ENCODE results near the gene PSG7. TPM values are rescaled to one million over a fixed set of nuclear protein-coding genes. Genes with fewer than 3 reads are reported as not detected.
"Not testable (repeated sequence)": the region's sequence is repeated elsewhere in the genome, so short reads cannot be mapped to it uniquely, and the experiment has no call there.

Gene PSG7
- total RNA-seq, 2 experiments from 2014 or later, result not detected

DNA sequence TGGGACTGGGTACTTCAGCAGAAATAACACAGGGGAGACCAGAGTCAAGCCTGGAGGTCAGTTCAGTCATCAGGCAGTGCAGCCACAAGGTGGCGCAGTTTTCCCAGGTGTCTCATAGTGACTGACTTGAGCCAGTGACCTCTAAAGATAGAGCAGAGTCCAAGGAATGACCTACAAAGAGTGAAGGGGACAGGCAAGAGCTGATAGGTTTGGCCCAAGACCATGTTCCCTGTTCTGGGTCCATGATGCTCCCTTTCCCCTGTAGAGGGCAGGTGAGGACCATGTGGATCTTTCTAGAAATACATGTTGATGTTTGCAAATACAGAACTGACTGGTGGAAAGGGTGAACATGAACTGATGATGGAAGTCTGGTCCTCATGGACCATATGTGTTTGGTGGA is 6.8 kb downstream of the PSG7 start:
- H3K27me3 Mint-ChIP-seq (ENCODE audit: low read depth); H3K4me3 Mint-ChIP-seq; H3K9me3 Mint-ChIP-seq; H3K36me3 Mint-ChIP-seq (ENCODE audit: low read depth); CTCF ChIA-PET; H3K27ac Mint-ChIP-seq; H3K4me1 Mint-ChIP-seq (ENCODE audit: low read depth): not testable (repeated sequence)
- intact Hi-C loops (cut with micrococcal nuclease), result loop anchor here (2.0 kb wide), 1 partner anchor 157 kb away; no protein-coding TSS in a partner anchor
- peak; percentile 9 for DNase-seq

DNA sequence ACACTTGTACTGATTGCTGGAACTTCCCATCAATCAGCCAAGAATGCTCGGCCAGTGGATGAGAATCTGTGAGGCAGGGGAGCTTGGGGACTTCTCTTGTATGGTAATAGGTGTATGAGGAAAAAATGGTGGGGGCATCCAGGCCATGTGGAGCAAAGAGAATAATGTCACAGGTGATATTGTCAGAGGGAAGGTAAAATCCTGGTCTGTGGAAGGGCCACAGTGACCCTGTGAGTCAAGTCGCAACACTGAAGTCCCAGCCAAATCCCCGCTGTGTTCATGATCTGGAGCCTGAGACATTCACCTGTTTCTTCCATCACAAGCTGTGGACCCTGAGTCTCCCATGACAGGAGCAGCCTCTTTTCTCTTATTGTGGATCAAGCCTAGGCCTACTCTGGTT is 8.1 kb downstream of the PSG7 start:
- Mint-ChIP-seq H3K9me3 (no peaks in the 10 kb centered on the region), H3K4me3 (no peak overlapping the region), H3K27me3 (ENCODE audit: low read depth) (peaks cover 6% of the 10 kb centered on the region), H3K36me3 (ENCODE audit: low read depth) (no peaks in the 10 kb centered on the region), H3K4me1 (ENCODE audit: low read depth) (no peaks in the 10 kb centered on the region), H3K27ac (no peak overlapping the region)
- DNase-seq, result no peak
- CTCF ChIA-PET, result no interaction called here
- intact Hi-C loops (cut with micrococcal nuclease), result no loop called here

DNA sequence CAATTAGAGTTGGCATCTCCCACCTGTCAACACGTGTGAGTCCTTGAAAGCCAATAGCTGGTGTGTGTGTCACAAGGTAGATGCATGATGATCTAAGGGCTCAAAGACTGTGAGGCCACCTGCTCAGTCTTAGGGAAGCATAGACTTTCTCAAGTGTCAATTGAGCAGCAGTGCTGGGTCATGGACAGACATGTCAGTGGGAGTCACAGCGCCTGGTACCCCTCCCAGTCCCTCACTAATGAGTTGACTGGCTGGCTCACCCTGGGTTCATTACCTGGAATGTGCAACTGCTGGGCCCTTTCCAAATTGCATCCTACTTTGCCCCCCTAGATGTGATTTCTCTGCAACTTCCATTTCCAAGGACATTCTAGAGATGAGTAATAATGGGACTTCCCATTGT is 10.2 kb downstream of the PSG7 start:
- CTCF ChIA-PET, result no interaction called here
- no peak overlapping the region for H3K27ac Mint-ChIP-seq
- intact Hi-C loops (cut with micrococcal nuclease), result no loop called here
- DNase-seq, result no peak
- H3K4me1 Mint-ChIP-seq (ENCODE audit: low read depth), result no peaks in the 10 kb centered on the region
- no peaks in the 10 kb centered on the region for H3K9me3 Mint-ChIP-seq
- H3K4me3 Mint-ChIP-seq, result no peak overlapping the region
- H3K36me3 Mint-ChIP-seq (ENCODE audit: low read depth), result no peaks in the 10 kb centered on the region
- peaks cover 10% of the 10 kb centered on the region for H3K27me3 Mint-ChIP-seq (ENCODE audit: low read depth)

DNA sequence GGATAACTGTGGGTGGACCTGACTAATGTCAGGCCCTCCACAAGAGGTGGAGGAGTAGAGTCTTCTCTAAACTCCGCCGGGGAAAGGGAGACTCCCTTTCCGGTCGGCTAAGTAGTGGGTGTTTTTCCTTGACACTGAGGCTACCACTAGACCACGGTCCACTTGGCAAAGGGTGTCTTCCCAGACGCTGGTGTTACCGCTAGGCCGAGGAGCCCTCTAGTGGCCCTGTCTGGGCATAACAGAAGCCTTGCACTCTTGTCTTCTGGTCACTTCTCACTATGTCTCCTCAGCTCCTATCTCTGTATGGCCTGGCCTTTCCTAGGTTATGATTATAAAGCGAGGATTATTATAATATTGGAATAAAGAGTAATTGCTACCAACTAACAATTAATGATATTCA is 13.9 kb downstream of the PSG7 start:
- peaks cover 10% of the 10 kb centered on the region for H3K27me3 Mint-ChIP-seq (ENCODE audit: low read depth)
- H3K36me3 Mint-ChIP-seq (ENCODE audit: low read depth); intact Hi-C loops (cut with micrococcal nuclease); H3K27ac Mint-ChIP-seq; H3K4me3 Mint-ChIP-seq; H3K9me3 Mint-ChIP-seq; H3K4me1 Mint-ChIP-seq (ENCODE audit: low read depth): not testable (repeated sequence)
- DNase-seq, result peak; percentile 47
- CTCF ChIA-PET, result interaction anchor here (0.6 kb wide), 1 partner anchor 138 kb away, joined by 3 read pairs; no protein-coding TSS in a partner anchor

DNA sequence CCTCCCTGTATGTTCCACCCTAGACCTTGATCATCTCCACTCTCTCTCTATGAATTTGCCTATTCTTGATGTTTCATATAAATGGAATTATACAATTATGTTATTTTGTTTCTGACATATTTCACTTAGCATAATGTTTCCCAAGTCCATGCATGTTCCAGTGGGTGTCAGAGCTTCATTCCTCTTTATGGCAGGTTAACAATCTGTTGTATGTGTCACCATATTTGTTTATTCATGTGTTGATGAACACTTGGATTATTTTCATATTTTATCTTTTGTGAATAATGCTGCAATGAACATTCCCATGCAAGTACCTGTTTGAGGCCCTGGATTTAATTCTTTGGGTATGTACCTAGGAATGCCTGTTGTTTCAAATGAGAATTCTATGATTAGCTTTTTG is 16.0 kb downstream of the PSG7 start:
- DNase-seq; H3K4me1 Mint-ChIP-seq (ENCODE audit: low read depth); H3K4me3 Mint-ChIP-seq; intact Hi-C loops (cut with micrococcal nuclease); H3K9me3 Mint-ChIP-seq; H3K36me3 Mint-ChIP-seq (ENCODE audit: low read depth); CTCF ChIA-PET; H3K27me3 Mint-ChIP-seq (ENCODE audit: low read depth); H3K27ac Mint-ChIP-seq: not testable (repeated sequence)

DNA sequence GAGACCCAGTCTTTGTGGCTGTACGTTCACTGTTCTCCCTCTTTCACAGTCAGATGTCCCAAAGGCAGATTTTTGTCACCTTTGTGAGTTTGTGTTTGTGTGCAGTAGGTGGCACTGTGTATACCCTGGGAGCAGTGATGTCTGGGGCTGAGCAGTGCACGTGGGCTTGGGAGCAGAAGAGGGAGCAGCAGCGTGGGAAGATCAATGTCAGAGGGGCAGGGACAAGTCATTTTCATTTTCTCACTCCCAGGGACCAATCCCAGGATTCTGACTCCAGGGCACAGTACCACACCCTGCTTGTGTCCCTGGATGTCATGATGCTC is 17.3 kb downstream of the PSG7 start:
- H3K27me3 Mint-ChIP-seq (ENCODE audit: low read depth), result peaks cover 7% of the 10 kb centered on the region
- H3K4me3 Mint-ChIP-seq, result no peak overlapping the region
- no peaks in the 10 kb centered on the region for H3K36me3 Mint-ChIP-seq (ENCODE audit: low read depth)
- DNase-seq, result no peak
- CTCF ChIA-PET, result interaction anchor here (0.6 kb wide), 1 partner anchor 29 kb away, joined by 3 read pairs; no protein-coding TSS in a partner anchor
- no peaks in the 10 kb centered on the region for H3K4me1 Mint-ChIP-seq (ENCODE audit: low read depth)
- H3K9me3 Mint-ChIP-seq, result no peaks in the 10 kb centered on the region
- intact Hi-C loops (cut with micrococcal nuclease), result no loop called here
- H3K27ac Mint-ChIP-seq, result no peak overlapping the region

DNA sequence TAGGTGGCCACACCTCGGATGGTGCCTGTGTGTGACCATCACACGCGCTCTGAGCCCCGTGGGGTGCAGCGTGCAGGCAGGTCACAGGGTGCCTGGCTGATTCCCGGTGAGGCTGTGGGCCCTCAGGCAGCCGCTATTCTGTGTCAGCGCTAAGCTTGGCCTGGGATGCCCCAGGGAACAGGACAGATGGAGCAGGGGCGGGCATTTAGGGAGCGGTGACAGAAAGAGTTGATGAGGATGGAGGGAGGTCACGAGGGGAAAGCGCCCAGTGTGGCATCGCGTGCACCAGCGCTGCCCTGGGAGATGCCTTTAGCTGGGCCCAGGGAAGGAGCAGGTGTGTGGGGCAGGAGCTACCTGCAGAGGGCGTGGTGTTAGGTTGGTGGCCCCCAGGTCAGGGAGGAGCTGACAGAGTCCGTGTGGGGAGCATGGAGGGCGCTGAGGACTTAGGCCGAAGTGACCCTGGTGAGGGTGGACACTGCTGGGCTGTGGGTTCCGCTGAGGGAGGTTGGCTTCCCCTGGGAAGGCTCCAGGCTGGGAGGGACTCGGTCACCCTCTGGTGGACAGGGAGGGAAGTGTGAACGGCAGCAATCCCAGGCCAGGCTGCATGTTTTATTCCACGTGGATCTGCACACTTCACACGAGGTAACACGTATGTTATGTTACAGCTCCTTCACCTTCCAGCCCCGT is 17.8 kb downstream of the PSG7 start:
- H3K27me3 Mint-ChIP-seq (ENCODE audit: low read depth); intact Hi-C loops (cut with micrococcal nuclease); H3K27ac Mint-ChIP-seq; H3K4me3 Mint-ChIP-seq; DNase-seq; H3K4me1 Mint-ChIP-seq (ENCODE audit: low read depth); H3K9me3 Mint-ChIP-seq; H3K36me3 Mint-ChIP-seq (ENCODE audit: low read depth): not testable (repeated sequence)
- CTCF ChIA-PET, result interaction anchor here (0.6 kb wide), 1 partner anchor 28 kb away, joined by 3 read pairs; no protein-coding TSS in a partner anchor

DNA sequence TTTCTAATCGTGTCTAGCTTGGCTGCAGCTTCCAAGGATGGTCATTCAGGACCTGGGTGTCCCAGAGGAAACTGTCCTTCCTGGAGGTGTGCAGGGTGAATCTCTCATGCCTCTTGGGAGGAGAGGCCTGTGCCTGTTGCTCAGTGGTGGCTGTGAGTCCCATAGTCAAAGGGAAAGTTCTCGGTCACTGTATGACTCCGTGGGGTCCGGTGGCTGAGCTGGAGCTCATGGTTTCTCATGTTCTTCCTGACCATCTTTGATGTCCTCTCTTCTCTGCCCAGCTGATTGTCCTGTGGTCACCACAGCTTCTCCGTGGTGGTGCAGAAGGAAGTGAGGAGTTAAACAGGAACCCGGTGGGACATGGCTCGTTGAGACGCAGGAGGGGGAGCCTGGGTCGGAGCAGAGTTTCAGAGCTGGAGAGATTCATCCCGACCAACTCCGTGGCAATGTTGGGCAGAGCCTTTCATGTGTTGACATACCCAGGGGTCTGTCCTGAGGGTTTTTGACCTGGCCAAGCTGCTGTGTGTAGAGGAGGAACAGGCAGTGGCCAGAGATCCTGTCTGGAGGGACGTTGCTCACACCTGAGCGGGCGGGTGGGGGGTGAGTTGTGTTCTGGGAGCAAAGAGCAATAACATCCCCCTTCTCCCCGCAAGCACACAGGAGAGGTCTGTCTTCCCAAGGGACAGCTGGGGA is 18.5 kb downstream of the PSG7 start:
- intact Hi-C loops (cut with micrococcal nuclease); H3K36me3 Mint-ChIP-seq (ENCODE audit: low read depth); CTCF ChIA-PET; H3K9me3 Mint-ChIP-seq; H3K4me3 Mint-ChIP-seq; DNase-seq; H3K4me1 Mint-ChIP-seq (ENCODE audit: low read depth); H3K27me3 Mint-ChIP-seq (ENCODE audit: low read depth); H3K27ac Mint-ChIP-seq: not testable (repeated sequence)

DNA sequence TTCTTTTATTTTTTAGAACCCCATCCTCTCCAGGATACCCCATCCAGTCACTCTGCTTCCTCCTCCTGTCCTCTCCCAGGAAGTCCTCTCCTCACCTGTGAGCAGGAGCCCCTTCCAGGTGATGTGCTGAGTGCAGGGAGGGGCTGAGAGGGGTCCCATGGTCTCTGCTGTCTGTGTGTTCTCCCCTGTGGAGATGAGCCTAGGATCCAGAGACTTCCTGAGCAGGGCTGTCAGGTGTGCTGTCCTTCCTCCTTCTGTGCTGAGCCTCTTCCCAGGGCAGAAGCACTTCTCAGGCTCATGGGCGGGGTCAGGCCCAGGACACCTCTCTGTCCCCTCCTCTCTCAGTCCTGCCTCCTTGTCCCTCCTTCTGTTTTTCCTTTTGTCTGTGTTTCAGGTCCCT is 19.4 kb downstream of the PSG7 start, which contains the start of gene PSG6:
Gene PSG6 (minus strand): TSS at position 261 of the 400 bp plus-strand sequence. CDS start 102 bp downstream, at position 159.
- intact Hi-C loops (cut with micrococcal nuclease); H3K36me3 Mint-ChIP-seq (ENCODE audit: low read depth); H3K4me1 Mint-ChIP-seq (ENCODE audit: low read depth); H3K9me3 Mint-ChIP-seq; H3K27me3 Mint-ChIP-seq (ENCODE audit: low read depth); H3K27ac Mint-ChIP-seq; CTCF ChIA-PET; H3K4me3 Mint-ChIP-seq; DNase-seq: not testable (repeated sequence)

DNA sequence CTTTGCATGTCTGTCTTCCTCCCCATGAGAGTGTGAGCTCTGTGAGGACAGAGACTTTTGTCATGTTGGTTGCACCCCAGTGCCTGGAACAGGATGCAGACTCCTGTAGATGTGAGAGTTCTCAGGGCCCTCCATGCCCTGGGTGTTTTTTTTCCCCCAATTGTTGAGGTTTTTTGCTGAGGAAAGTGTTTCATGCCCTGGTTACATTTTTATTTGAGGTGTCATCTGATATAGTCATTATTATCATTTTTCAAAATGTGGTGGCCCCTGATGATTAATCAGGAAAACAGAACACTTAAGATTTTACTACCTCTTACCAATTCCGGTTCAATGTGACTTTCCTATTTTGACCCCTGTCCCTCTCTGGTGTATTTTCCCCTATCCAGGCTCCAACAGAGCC is 20.1 kb downstream of the PSG7 start:
- H3K9me3 Mint-ChIP-seq; intact Hi-C loops (cut with micrococcal nuclease); H3K4me1 Mint-ChIP-seq (ENCODE audit: low read depth); CTCF ChIA-PET; H3K27ac Mint-ChIP-seq; DNase-seq; H3K27me3 Mint-ChIP-seq (ENCODE audit: low read depth); H3K4me3 Mint-ChIP-seq; H3K36me3 Mint-ChIP-seq (ENCODE audit: low read depth): not testable (repeated sequence)

DNA sequence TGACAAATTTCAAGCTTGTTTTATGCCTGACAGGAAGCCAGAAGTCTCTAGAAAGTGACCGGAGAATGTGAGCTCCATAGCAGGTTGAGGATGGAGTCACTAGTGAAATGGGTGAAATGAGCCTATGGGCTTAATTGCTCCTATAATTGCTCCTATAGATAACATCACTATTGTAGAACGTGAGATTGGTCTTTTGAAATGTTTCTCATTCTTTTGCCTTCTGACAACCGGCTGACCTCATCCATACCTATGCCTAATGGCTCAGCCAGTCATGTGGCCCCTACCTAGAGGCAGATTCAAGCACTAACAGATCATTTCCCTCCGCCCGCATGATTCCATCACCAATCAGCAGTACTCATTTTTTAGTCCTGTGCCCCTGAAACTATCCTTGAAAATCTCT is 23.5 kb downstream of the PSG7 start:
- H3K4me3 Mint-ChIP-seq; DNase-seq; H3K4me1 Mint-ChIP-seq (ENCODE audit: low read depth); intact Hi-C loops (cut with micrococcal nuclease); CTCF ChIA-PET; H3K36me3 Mint-ChIP-seq (ENCODE audit: low read depth); H3K27ac Mint-ChIP-seq; H3K27me3 Mint-ChIP-seq (ENCODE audit: low read depth); H3K9me3 Mint-ChIP-seq: not testable (repeated sequence)

DNA sequence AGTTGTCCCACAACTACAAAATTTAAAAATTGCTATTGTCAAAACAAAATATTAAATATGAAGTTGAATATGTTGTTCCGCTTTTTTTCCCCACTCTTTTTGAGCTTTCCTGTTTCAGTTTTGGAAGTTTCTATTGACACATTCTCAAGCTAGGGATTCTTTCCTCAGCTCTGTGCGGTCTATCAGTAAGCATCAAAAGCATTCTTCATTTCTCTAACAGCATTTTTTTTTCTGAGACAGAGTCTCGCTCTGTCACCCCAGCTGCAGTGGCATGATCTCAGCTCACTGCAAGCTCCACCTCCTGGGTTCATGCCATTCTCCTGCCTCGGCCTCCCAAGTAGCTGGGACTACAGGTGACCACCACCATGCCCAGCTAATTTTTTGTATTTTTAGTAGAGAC is 24.1 kb downstream of the PSG7 start:
- CTCF ChIA-PET; intact Hi-C loops (cut with micrococcal nuclease); H3K27me3 Mint-ChIP-seq (ENCODE audit: low read depth); H3K9me3 Mint-ChIP-seq; H3K4me1 Mint-ChIP-seq (ENCODE audit: low read depth); H3K27ac Mint-ChIP-seq; DNase-seq; H3K4me3 Mint-ChIP-seq; H3K36me3 Mint-ChIP-seq (ENCODE audit: low read depth): not testable (repeated sequence)

DNA sequence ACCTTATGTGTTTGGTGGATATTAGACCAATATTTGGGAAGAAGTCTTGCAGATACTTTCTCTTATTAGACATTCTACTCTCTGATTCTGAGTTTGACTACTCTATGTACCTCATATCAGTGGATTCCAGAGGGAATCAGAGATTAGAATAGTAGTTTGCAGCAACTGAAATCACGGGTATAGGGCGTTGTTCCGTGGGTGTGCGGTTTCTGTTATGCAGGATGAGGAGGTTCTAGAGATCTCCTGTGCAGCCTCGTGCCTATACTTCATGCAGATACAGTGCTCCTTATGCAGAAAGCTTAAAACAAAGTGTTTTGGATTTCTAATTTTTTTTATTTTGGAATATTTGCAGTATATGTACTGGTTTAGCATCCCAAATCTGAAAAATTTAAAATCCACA is 25.3 kb downstream of the PSG7 start:
- H3K4me1 Mint-ChIP-seq (ENCODE audit: low read depth); intact Hi-C loops (cut with micrococcal nuclease); H3K27ac Mint-ChIP-seq; H3K36me3 Mint-ChIP-seq (ENCODE audit: low read depth); H3K27me3 Mint-ChIP-seq (ENCODE audit: low read depth); DNase-seq; CTCF ChIA-PET; H3K4me3 Mint-ChIP-seq; H3K9me3 Mint-ChIP-seq: not testable (repeated sequence)

All from activated naive CD4-positive, alpha-beta T cell treated with anti-CD3 and anti-CD28 coated beads for 36 hours (primary cell).